ENCODE measurements around the gene APOBEC3B. TPM values are rescaled to one million over a fixed set of nuclear protein-coding genes. Genes with fewer than 3 reads are reported as not detected.
"Not testable (repeated sequence)": the region's sequence is repeated elsewhere in the genome, so short reads cannot be mapped to it uniquely, and the experiment has no call there.

APOBEC3B gene
- total RNA-seq, 1 donor from 2014 or later: 17.0 TPM

DNA sequence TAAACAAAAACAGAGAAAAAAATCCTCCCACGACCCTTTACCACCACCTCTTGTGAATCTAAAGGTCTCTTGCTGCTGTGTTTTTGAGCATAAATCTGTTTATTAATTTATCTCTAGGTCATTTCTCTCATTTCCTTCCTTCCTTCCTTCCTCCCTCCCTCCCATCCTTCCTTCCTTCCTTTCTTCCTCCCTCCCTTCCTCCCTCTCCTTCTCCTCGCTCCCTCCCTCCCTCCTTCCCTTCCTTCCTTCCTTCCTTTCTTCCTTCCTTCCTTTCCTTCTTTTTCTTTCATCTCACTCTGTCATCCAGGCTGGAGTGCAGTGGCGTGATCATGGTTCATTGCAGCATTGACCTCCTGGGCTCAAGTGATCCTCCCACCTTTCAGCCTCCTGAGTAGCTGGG is 38.3 kb upstream of the APOBEC3B start:
- intact Hi-C loops (cut with micrococcal nuclease): loop anchor here (5.0 to 10.0 kb wide), 4 partner anchors 153 to 291 kb away; partner anchors contain the start of genes APOBEC3H and SUN2
- H3K27ac Mint-ChIP-seq: peak overlapping the region; percentile 46
- no peak overlapping the region for H3K4me3 Mint-ChIP-seq (ENCODE audit: low read depth)
- peaks cover 3% of the 10 kb centered on the region for H3K36me3 Mint-ChIP-seq (ENCODE audit: low read depth)
- H3K9me3 Mint-ChIP-seq: no peaks in the 10 kb centered on the region
- DNase-seq (ENCODE audit: low spot score): no peak
- peaks cover 33% of the 10 kb centered on the region for H3K27me3 Mint-ChIP-seq (ENCODE audit: low read depth)
- H3K4me1 Mint-ChIP-seq (ENCODE audit: low read depth): peaks cover 34% of the 10 kb centered on the region

DNA sequence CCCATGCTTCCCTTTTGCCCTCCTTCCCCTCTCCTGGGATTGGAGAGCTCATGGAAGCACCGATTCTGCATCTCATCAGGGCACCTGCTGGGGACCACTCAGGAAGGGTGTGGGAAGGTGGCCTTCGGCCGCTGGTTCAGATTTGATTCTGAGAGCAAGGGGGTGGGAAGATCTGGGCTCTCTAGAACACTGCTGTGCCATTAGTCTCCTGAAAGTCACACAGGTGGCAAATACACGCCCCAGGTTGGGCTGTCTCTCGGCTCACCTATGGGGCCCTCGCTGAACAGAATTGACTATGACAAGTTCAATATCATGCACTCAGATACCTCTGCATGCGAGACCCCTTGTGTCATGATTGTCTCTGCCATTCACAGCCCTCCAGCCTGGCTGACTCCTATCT is 37.5 kb upstream of the APOBEC3B start:
- Mint-ChIP-seq H3K9me3 (no peaks in the 10 kb centered on the region), H3K4me1 (ENCODE audit: low read depth) (peaks cover 34% of the 10 kb centered on the region), H3K27ac (no peak overlapping the region), H3K4me3 (ENCODE audit: low read depth) (no peak overlapping the region), H3K27me3 (ENCODE audit: low read depth) (peaks cover 29% of the 10 kb centered on the region), H3K36me3 (ENCODE audit: low read depth) (peaks cover 3% of the 10 kb centered on the region)
- intact Hi-C loops (cut with micrococcal nuclease): loop anchor here (5.0 to 10.0 kb wide), 4 partner anchors 153 to 290 kb away; partner anchors contain the start of genes APOBEC3H and SUN2
- DNase-seq (ENCODE audit: low spot score): no peak

GRCh38 chr22:38945706-38946338 is 36.3 kb upstream of the APOBEC3B start:
- Mint-ChIP-seq H3K27me3 (ENCODE audit: low read depth) (peaks cover 25% of the 10 kb centered on the region), H3K4me1 (ENCODE audit: low read depth) (peaks cover 33% of the 10 kb centered on the region)
- intact Hi-C loops (cut with micrococcal nuclease): loop anchor here (10.0 kb wide), 2 partner anchors 191 to 289 kb away; partner anchors contain the start of gene SUN2
- not testable (repeated sequence) for H3K27ac Mint-ChIP-seq; DNase-seq (ENCODE audit: low spot score); H3K36me3 Mint-ChIP-seq (ENCODE audit: low read depth); H3K9me3 Mint-ChIP-seq; H3K4me3 Mint-ChIP-seq (ENCODE audit: low read depth)

DNA sequence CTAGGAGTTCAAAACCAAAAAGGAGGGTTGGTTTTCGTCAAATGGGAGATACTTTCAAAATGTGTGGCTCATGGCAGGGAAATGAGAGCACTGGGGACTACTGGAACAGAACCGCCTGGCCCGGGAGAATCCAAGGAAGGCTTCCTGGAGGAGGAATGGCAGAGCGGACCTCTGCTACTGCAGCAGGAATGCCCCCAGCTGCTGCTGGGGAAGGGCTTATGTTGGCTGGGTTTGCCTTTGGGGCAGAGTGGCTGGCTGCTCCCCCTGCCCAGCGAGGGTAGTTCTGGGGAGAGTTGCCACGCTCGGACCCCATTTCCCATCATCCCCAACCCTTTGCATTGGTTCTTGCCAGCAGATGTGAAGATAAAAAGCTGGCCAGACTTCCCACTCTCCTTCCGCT is 35.4 kb upstream of the APOBEC3B start:
- peaks cover 3% of the 10 kb centered on the region for H3K36me3 Mint-ChIP-seq (ENCODE audit: low read depth)
- peaks cover 25% of the 10 kb centered on the region for H3K27me3 Mint-ChIP-seq (ENCODE audit: low read depth)
- peaks cover 28% of the 10 kb centered on the region for H3K4me1 Mint-ChIP-seq (ENCODE audit: low read depth)
- no peak overlapping the region for H3K27ac Mint-ChIP-seq
- H3K9me3 Mint-ChIP-seq: no peaks in the 10 kb centered on the region
- no peak overlapping the region for H3K4me3 Mint-ChIP-seq (ENCODE audit: low read depth)
- intact Hi-C loops (cut with micrococcal nuclease): loop anchor here (10.0 kb wide), 2 partner anchors 192 to 288 kb away; partner anchors contain the start of gene SUN2
- DNase-seq (ENCODE audit: low spot score): no peak

DNA sequence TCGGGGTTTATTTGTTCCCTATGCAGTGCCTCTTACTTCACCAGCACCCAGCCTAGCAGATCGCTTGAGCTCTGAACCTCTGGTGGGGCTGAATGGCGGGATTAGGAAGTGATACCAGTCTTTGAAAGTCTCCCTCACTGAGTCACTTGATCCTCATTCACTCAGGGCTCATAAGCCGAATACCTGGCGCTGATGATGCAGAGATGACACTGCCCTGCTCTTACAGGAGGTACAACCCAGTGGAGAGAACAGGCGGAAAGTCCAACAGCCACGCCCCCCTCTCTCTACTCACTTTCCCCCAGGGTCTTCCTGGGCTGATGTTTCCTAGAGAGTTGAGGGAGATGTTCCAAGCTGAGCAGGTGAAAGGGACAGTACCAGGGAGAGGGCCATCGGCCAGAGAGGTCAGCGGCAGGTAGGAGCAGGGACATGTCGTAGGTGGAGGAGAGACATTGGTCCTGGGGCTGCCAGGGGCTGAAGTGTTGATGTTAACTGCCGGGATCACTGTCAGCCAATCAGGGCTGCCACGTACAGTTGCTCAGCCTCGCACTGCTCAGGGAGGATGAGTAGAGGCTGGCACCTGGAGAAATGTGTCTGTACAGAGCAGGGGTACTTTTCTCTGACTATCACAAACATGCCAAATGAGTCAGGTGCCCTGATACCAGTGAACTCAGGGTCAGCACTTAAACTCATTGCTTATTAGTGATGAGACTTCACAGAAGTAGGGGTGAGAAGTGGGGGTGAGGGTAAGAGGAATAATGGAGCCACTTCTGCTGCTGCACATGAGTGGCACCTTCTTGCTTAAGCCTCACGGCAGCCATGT is 34.6 kb upstream of the APOBEC3B start:
- no peak for DNase-seq (ENCODE audit: low spot score)
- Mint-ChIP-seq H3K36me3 (ENCODE audit: low read depth) (peaks cover 3% of the 10 kb centered on the region), H3K27me3 (ENCODE audit: low read depth) (peaks cover 25% of the 10 kb centered on the region), H3K27ac (no peak overlapping the region), H3K9me3 (no peaks in the 10 kb centered on the region), H3K4me1 (ENCODE audit: low read depth) (peaks cover 28% of the 10 kb centered on the region), H3K4me3 (ENCODE audit: low read depth) (no peak overlapping the region)
- intact Hi-C loops (cut with micrococcal nuclease): loop anchor here (10.0 kb wide), 2 partner anchors 193 to 287 kb away; partner anchors contain the start of gene SUN2

DNA sequence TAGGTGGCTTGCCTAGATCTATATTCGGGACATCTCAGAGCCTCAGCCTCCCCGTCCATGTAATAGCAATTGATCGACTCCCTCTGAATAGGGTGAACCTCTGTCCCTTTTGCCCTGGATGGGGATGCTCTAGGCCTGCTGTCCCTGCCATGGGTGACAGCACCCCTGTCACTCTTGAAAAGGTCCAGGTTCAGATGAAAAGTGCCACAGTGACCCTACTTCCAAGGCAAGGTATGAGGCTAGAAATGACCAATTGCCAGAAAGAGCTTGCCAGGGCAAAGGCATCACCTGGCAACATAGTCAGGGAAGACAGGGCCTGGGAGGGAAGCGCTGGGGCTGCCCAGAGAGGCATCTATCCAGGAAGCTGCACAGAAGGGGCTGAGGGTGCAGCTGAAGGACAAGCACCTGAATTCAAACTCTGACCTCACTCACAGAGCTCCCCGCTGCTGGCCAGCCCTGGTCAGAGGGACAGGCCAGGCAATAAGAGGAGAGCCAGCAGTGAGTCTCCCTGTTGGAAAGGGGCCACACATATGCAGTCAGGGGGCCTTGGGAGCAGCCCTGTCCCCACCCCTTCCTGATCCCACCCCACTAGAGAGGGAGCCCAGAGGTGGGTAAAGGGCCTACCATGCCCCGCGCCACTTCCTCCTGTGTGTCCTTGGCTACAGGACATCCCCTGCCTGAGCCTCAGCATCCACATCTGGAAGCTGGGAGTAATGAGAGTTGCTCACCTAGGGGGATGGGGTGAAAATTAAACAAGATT is 33.8 kb upstream of the APOBEC3B start:
- intact Hi-C loops (cut with micrococcal nuclease): loop anchor here (10.0 kb wide), 2 partner anchors 194 to 286 kb away; partner anchors contain the start of gene SUN2
- Mint-ChIP-seq H3K27me3 (ENCODE audit: low read depth) (peaks cover 24% of the 10 kb centered on the region), H3K36me3 (ENCODE audit: low read depth) (peaks cover 2% of the 10 kb centered on the region), H3K9me3 (no peaks in the 10 kb centered on the region), H3K4me3 (ENCODE audit: low read depth) (no peak overlapping the region), H3K27ac (no peak overlapping the region), H3K4me1 (ENCODE audit: low read depth) (peaks cover 28% of the 10 kb centered on the region)
- no peak for DNase-seq (ENCODE audit: low spot score)

GRCh38 chr22:38949889-38950405 is 32.2 kb upstream of the APOBEC3B start:
- Mint-ChIP-seq H3K36me3 (ENCODE audit: low read depth) (no peaks in the 10 kb centered on the region), H3K4me3 (ENCODE audit: low read depth) (no peak overlapping the region), H3K4me1 (ENCODE audit: low read depth) (peaks cover 36% of the 10 kb centered on the region), H3K27ac (no peak overlapping the region), H3K27me3 (ENCODE audit: low read depth) (peaks cover 19% of the 10 kb centered on the region), H3K9me3 (no peaks in the 10 kb centered on the region)
- no peak for DNase-seq (ENCODE audit: low spot score)
- intact Hi-C loops (cut with micrococcal nuclease): loop anchor here (10.0 kb wide), 2 partner anchors 195 to 285 kb away; partner anchors contain the start of gene SUN2

DNA sequence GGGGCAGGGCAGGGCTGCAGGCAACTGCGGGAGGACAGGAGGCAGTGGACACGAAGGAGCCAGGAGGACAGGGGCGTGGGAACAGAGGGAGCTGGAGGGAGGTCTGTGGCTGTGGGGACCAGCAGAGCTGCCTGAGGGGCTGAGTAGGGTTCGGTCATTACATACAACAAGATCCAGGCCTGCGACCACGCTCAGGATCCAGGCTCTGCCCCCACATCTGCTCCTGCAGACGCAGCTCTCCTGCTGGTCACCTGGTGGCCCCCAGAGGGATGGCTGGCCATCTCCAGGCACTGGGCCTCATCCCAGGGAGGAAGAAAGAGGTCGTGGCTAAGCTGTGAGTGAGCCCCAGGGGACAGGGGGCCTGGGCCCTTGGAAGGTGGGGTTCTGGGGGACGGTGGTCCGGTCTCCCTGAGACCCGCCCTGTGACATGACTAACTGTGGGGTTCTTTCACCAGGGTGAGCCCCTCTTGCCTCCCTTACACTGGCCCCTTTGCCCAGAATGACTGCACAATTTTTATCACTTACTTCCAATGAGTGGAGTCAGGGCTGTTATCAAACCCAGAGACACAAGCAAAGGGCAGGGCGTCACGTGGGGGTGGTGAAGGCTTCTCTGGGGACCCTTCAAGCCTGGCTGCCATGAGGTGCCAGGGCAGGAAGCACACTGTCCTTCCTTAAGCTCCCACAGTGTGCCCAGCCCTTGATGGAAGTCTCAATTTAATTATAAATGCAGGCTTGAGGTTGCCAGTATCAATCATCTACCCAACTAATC is 31.4 kb upstream of the APOBEC3B start:
- Mint-ChIP-seq H3K4me1 (ENCODE audit: low read depth) (peaks cover 42% of the 10 kb centered on the region), H3K27ac (no peak overlapping the region), H3K36me3 (ENCODE audit: low read depth) (no peaks in the 10 kb centered on the region), H3K9me3 (no peaks in the 10 kb centered on the region), H3K27me3 (ENCODE audit: low read depth) (peaks cover 18% of the 10 kb centered on the region), H3K4me3 (ENCODE audit: low read depth) (no peak overlapping the region)
- no peak for DNase-seq (ENCODE audit: low spot score)
- intact Hi-C loops (cut with micrococcal nuclease): no loop called here

DNA sequence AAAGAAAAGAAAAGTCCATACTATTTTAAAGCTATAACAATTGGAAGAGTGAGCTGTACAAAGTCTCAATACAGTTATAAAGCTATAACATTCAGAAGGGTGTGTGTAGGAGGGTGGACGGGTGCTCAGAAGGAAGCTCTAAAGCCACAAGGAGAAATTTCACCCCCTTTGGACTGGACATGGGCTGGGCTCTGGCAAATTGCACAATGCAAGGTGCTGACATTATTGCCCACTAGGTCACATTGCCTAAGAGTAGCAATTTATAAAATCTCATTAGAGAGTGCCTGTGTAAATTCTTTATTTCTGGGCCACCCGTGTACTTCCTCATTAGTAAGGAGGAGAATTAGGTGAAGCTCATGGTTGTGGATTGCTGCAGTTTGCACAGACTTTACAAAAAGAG is 30.4 kb upstream of the APOBEC3B start:
- intact Hi-C loops (cut with micrococcal nuclease): no loop called here
- peaks cover 46% of the 10 kb centered on the region for H3K4me1 Mint-ChIP-seq (ENCODE audit: low read depth)

GRCh38 chr22:38952281-38952993 is 29.7 kb upstream of the APOBEC3B start:
- H3K27ac Mint-ChIP-seq: peak overlapping the region; percentile 25
- peaks cover 44% of the 10 kb centered on the region for H3K4me1 Mint-ChIP-seq (ENCODE audit: low read depth)
- H3K27me3 Mint-ChIP-seq (ENCODE audit: low read depth): peaks cover 4% of the 10 kb centered on the region
- intact Hi-C loops (cut with micrococcal nuclease): no loop called here
- no peak for DNase-seq (ENCODE audit: low spot score)
- H3K36me3 Mint-ChIP-seq (ENCODE audit: low read depth): no peaks in the 10 kb centered on the region
- no peaks in the 10 kb centered on the region for H3K9me3 Mint-ChIP-seq
- no peak overlapping the region for H3K4me3 Mint-ChIP-seq (ENCODE audit: low read depth)

More for the DNA sequence above, 30.4 kb upstream of the APOBEC3B start:
- H3K27ac Mint-ChIP-seq: no peak overlapping the region
- DNase-seq (ENCODE audit: low spot score): no peak
- no peaks in the 10 kb centered on the region for H3K9me3 Mint-ChIP-seq
- H3K36me3 Mint-ChIP-seq (ENCODE audit: low read depth): no peaks in the 10 kb centered on the region
- no peak overlapping the region for H3K4me3 Mint-ChIP-seq (ENCODE audit: low read depth)
- peaks cover 9% of the 10 kb centered on the region for H3K27me3 Mint-ChIP-seq (ENCODE audit: low read depth)

DNA sequence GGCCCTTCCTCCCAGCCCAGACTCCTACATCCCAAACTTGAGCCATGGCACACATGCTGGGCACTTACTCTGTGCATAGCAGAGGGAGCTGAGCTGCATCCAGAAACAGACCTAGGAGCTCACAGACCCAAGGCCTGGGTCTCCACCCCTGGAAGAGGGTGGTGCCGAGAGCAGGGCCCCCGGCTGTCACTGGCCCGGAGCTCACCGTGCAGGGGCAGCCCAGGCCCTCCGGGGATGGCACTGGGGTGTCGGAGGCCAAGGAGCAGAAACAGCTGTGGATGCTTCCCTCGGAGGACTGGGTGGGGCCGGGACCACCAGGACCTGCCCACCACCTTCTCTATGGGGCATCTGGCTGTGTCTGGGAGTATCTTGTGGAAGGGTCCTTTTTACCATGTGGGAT is 29.1 kb upstream of the APOBEC3B start:
- no peaks in the 10 kb centered on the region for H3K9me3 Mint-ChIP-seq
- H3K4me3 Mint-ChIP-seq (ENCODE audit: low read depth): no peak overlapping the region
- no peak for DNase-seq (ENCODE audit: low spot score)
- intact Hi-C loops (cut with micrococcal nuclease): no loop called here
- peak overlapping the region; percentile 90 for H3K27ac Mint-ChIP-seq
- no peaks in the 10 kb centered on the region for H3K27me3 Mint-ChIP-seq (ENCODE audit: low read depth)
- peaks cover 40% of the 10 kb centered on the region for H3K4me1 Mint-ChIP-seq (ENCODE audit: low read depth)
- H3K36me3 Mint-ChIP-seq (ENCODE audit: low read depth): no peaks in the 10 kb centered on the region

Data from activated T-helper 2 cell treated with anti-CD3 and anti-CD28 coated beads, Interferon-gamma antibody, Interleukin-2, Interleukin-4, amounts not matched to agents 10 μg/mL and 5 μg/mL and 100 μg/mL, durations not matched to agents 14 hours and 24 hours and 36 hours (primary cell).